Testis (tissue), 2 donors: ENCODE results near the gene EDIL3.

Experiments
- CTCF ChIP-seq, 3 experiments: fragments of 450-650 bp in 2 of 3; fragments of 200-600 bp in 1 of 3; sonication (generic) in 1 of 3; IDR thresholded peaks; one replicate each; pipeline ENCODE4 v1.5.1; 2016 to 2019; ENCODE audit warnings: antibody characterized with exemption in 3 of 3, mild to moderate bottlenecking in 2 of 3, moderate library complexity in 1 of 3
- POLR2A ChIP-seq: fragments of 450-650 bp; IDR thresholded peaks from one replicate; pipeline ENCODE4 v1.6.1; 2017; ENCODE audit warnings: antibody characterized with exemption, mild to moderate bottlenecking, moderate library complexity

GRCh38 chr5:83925955-83926337 lies 458.7 kb downstream of the EDIL3 start:
- TF ChIP-seq CTCF (IDR thresholded peaks at IDR 0.05) (no peak), POLR2A (no peak)
